GM18861 (cell line): Measurements from ENCODE around the gene HOXC11.

ENCODE experiments used
- ATAC-seq: cut with Tn5 transposase; IDR thresholded peaks from one replicate; pipeline ENCODE4 v1.9.1; 2021; ENCODE audit not compliant: unreplicated experiment

Gene HOXC11

DNA sequence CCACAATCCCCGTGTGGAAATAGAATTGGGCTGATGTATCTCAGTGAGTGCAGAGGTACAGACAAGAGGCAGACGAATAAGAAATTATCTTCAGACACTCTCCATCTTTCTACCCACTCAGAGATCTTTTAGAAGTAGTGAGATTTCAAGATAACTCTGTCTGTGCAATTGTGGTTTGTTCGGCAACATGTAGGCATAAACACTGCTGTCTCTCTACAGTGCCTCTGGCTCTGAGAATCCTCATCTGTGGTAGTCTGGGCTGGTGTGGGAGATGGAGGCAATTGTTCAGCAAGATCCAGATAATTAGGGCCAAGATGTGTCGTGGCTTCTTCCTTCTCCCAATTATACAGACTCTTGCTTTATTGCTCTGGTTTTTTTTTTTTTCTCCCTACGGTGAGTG is 31.2 kb upstream of the HOXC11 start:
- no peak for ATAC-seq

DNA sequence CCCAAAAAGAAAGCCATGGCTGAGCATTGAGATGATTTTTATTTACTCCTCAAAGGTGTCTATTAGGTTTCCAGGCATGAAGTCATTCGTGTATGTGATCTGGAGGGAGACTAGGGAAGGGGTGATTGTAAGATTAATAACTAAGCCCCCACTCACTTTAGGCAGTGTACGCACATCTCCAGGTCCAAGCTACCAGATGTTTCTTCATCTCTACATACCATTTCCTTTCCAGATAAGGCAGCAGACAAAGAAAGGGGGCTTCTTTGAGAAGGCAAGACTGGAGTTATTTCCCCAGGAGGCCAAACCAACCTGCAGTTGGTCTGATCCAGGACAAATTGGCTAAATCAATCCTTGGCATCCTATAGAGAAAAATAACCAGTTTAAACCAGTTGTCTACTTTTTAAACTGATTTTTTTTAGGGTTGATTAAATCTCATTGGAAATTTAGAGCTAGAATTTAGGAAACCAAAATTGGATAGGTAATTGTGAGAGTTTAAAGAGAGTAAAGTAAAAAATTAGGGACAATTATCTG is 30.4 kb upstream of the HOXC11 start:
- no peak for ATAC-seq

DNA sequence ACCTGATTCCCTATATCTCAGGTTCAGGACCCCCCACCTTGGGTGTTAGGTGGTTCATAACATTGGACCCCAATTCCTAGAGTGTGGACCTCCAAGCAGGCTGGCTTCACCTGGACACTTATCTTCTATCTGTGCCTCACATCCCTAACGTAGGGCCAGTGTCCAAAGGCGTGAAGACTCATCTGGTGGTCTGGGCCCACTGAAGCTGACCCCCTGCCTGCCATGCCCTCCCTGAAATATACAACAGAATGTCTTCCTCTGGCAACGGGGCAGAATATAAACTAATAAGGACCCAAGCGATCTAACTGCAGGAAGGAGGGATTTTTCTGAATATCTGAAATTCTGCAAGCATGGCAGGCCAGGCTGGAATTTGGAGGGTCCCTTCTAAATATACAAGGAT is 28.7 kb upstream of the HOXC11 start:
- ATAC-seq: no peak

DNA sequence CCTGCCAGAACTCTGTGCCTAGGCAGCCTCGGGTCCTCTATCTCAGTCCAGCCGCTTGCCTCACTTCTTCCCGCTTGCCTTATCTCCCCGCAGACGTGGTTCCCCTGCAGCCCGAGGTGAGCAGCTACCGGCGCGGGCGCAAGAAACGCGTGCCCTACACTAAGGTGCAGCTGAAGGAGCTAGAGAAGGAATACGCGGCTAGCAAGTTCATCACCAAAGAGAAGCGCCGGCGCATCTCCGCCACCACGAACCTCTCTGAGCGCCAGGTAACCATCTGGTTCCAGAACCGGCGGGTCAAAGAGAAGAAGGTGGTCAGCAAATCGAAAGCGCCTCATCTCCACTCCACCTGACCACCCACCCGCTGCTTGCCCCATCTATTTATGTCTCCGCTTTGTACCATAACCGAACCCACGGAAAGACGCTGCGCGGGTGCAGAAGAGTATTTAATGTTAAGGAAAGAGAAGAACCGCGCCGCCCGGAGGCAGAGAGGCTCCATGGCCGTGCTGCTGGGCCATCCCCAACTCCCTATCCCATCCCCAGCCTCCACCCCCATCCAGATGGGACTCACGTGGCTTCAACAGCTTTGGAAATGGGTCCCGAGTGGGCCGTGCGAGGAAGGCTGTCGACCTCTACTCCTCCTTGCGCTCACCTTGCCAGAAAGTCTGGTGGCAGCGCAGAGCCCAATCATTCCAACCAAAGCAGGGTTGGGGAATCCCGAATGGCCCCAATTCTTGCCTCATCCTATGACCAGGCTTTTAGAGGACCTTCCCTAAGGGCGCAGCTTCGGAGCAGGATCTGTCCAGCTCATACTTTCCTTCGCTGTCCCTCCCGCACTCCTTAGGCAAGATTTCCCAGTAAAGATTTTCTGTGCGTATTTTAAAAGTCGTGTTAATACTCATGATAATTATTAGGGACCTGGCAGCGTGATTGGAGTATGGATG is 27.7 kb upstream of the HOXC11 start:
- no peak for ATAC-seq

DNA sequence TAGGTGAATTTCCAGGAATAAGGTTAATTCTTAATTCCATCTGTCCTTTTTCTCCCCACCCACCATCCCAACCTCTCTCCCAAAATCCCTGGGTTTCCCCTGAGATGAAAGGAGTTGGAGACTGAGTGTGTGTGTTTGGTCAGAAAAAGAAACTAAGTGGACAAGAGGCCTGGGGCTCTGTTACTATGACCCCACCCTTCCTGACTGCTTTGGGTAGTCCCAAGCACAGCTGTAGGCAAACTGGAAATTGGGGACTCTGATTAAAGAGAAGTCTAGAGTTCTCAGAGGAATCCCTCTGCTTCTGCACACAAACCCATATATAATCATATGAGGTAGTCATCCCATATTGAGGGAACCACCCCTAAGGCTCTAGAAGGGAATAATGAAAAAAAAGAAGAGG is 25.2 kb upstream of the HOXC11 start:
- ATAC-seq: no peak

DNA sequence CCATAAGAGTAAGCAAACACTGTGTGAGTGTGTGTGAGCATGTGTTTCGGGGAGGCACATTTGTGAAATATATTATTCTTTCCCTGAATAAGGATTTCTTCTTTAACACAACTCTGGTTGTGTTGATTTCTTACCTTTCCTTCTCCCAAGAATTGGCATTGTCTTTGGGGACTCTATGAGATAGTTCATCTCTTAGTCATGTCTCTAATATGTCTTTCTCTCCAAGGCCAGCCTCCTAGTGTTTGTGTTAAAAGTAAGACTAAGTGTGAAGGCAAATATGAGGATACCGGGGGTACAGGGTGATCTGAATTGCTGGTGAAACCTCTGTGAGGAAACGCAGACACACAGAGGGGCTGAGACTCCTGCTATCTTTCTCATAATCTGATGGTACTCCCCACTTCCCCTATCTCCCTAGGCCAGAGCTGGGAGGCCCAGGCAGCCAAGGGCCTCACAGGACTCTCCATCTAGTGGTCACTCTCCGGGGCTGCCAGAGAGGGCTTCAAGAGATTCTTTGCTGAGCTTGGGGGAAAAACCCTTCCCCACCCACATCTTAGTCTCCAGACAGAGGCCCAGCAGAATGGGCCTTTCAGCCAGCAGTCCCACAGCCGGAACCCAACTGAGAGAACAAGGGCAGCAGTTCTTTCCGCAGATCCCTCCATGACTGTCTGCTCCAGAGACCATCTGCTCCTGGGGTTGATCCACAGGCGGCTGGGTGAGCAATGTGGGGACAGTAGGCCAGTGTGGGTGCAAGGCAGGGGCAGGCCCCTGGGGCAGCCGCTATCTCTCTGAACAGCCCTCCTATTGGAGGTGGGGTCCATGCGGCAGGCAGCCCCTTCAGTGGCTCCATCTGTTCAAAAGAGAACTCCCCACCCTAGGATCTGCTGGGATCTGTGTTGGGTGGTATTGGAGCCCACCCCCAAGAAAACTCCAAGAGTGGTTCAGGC is 24.0 kb upstream of the HOXC11 start:
- ATAC-seq: no peak

DNA sequence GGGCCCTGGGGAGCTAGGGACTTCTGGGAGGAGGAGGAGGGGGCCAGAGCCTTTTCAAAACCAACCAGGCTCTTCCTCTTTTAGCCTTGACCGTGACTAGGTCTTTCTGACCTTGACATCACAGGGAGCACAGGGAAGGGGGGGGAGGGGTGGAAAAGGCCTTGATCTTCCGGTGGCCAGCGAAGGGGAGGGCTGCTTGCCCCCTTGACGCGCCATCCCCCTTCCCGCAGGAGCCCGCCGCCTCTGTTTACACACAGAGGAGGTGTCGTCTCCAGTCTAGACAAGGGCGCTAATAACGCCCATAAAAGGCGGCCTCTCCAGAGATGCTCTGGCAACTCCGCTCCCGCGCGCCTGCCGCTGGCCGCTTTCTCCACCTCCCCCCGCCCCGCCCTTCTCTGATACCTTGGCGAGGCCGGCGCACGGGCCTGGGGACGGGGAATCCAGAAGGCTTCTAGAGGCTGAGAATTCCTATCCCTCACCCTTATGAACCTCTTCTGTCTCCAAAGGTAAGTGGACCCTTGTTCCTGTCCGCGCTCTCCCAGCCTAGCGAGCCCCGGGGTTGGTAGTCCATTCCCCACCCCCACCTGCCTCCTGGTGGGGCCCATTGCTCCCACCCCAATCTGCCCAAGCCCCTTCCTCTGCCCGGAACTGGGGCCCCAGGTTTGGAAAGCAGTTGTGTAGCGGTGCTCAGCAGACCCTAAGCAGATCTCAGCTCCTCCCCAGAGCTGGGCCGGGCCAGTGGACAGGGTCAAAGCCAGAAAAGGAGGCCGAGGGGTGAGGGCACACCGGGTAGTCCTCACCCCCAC is 23.1 kb upstream of the HOXC11 start:
- no peak for ATAC-seq

DNA sequence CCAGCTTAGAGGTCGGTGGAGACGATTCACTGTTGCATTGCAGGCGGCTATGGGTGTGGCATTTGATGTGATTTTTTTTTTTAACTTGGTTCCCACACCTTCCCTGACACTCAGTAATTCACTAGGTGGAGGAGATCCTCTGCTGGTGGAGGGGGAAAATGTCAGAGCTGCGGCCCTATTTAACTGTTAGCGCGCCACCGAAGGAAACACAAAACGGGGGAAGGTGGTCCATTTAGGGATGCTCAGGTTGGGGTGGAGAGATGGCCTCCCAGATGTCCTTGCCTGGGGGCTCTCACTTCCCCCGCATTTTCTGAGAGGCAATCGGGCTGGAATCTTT is 22.5 kb upstream of the HOXC11 start:
- no peak for ATAC-seq

DNA sequence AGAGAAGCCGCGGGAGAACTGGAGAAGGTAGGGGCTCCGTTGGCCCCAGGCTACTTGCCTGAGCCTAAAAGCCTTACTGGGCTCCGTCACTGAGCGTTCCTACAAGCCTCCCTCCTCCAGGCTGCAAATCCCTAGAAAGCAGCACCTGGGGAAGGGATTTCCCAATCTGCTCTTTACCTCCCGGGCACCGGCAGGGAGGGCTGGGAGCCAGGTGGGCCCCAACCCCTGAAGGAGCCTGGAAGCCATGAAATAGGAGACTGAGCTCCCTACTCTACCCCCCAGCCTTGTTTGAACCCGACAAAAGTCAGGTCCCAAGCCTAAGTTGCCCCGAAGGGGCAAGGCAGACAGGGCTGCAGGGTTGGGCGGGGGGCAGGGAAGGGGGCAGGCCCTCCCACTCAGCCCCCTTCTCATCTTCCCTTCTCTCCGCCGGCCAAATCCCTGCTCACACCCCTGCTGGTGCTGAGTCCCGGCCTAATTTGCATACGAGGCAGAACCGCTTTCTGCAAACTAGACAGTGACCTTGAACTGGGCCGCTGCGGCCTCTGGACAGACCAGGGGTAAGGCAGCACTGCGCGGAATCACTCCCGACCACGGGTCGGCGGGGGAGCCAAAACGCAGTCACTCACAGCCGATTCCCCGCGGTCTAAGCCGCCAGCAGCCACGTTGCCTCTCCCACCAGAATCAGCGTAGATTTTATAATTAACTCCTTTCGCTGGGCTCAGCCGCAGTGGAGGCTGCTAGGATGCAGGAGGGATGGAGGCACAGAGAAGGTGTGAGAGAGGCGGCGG is 21.9 kb upstream of the HOXC11 start:
- no peak for ATAC-seq

DNA sequence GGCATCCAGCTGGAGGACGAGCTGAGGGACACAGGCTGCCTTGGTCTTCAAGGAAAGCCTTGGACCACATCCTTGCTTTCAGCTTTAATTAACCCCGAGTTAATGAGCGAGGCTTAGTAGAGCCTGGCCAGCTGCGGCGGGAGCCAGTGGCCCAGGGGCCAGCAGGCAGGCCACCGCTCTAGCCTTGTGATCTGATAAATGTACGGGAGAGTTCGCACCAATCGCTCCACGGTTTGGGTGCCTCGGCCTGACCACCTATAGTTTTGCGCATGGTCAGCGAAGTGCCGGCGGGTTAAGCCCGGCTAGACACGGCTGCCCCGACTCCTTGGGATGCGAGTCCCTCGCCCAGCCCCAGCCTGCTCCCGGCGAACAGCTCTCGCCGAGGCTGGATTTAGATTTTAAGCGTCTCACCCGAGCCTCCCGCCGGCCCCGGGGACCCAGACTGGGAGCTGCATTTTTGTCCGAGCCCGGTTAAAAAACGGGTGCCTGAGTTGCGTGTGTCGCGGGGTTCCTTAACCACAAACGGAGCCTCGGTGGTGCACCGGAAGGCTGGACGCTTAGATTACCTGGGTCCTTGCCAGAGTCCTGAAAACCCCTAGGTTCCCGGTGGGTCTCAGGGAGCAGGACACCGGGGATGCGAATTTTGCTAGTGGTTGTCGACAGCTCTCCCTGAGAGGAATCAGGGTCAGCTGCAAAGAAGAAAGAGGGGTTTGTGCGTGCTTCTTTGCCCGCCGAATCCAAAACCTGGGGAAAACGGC is 21.2 kb upstream of the HOXC11 start:
- ATAC-seq: no peak

DNA sequence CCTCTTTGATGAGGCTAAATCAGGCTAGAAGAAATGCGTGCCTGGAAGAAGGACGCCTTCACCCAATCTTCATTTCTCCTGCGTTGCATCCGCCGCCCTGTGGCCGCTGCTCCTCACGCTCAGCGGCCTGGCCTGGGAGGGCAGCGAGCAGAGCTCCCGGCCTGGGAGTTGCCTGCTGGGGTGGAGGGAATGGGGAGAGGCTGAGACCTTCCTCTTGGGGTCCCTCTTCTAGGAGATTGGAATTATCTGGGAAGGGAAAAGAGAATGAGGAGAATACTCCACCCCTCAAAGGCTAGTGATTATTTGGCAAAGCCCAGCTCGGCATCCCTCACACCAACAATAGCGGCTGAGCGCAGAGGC is 20.6 kb upstream of the HOXC11 start:
- ATAC-seq: no peak

DNA sequence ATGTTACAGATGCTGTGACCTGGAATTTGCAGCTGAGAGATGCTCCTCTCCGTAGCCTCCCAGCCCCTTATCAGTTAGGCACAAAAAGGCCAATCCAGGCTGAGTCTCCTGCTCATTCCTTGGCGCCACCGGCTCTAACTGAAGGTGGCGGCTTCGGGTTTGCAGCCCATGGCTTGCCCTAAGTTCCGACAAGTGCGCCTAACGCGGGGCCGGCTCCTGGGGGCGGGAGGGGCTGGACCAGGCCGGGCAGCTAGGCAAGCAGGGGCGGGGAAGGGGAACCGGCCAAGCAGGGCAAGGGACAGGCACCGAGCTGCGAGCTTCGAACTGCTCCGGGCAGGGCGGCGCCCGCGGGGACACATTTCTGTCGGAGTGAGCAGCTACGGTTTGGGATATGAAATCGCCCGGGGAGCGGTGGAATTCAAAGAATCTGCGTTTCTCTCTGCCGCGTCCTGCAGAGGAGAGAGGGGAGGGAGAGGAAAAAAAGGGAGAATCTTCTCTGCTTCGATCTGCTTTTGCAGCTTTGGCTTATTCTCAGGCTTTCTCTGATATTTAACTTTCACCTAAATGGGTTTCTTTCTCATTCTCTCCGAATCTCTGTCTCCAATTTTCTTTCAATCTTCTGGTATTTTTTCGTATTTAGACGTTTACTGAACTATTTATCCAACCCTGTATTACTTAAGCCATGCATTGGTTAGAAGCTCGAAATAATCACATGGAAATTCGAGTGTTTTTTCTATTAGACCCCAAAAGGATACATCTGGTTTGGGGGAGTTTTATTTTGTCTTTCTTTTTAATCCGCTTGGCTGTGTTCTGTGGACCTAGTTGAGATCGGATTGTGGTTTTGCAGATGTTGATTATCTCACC is 19.8 kb upstream of the HOXC11 start:
- ATAC-seq: no peak

DNA sequence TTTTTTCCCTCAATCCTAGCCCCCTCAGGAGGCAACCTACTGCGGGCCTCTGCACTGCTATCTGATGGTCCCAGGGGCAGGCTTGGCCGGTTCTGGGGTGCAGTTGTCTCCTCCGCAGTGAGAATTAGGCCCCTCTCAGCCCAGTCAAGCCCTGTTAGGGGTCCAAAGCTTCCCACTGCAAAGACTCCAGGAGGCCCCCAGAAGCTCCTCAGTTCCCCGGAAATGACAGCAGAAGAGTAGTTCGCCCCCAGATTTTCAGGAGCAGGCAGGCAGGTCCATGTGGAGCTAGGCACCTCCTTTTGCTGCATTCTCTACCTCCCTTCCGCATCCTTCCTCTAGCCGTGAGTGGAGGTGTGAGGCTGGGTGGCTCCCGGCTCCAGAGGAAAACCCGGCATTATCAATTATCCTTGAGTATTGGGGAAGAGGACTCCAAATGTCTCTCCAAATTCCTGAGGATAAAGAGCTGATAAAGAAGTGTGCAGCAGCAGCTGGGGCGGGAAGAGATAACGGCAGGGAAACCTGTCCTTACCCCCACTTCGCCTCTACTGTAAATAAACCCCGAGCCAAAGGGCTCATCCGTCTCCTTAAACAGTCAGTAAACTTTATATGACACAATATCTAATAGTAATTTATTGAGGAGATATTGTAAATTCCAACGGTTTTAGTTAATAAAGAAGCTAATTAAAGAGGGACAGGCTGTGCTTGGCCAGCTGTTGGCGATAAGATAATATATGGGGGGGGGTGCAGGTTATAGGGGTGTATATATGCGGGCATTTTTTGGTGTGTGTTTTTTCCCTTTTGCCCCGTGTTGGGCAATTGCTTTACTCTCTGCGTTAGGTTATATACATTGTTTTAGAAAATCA is 18.9 kb upstream of the HOXC11 start:
- no peak for ATAC-seq

DNA sequence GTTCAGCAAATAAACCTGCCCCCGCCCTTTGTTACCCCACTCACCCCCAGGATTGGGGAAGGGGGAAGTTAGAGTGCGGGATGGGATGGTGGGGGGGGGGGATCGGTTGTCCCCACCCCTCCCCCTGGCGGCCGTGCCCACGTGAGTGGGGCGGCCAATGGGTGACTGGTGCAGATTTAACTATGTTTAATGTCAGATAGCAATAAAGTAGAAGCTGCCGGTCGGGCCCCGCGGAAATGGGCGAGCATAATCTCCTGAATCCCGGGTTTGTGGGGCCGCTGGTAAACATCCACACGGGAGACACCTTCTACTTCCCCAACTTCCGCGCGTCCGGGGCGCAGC is 18.3 kb upstream of the HOXC11 start, which contains the start of gene HOXC12:
HOXC12 (plus strand) TSS at position 210 of the 342 bp plus-strand sequence; CDS start at position 237, 27 bp downstream.
- ATAC-seq: no peak

DNA sequence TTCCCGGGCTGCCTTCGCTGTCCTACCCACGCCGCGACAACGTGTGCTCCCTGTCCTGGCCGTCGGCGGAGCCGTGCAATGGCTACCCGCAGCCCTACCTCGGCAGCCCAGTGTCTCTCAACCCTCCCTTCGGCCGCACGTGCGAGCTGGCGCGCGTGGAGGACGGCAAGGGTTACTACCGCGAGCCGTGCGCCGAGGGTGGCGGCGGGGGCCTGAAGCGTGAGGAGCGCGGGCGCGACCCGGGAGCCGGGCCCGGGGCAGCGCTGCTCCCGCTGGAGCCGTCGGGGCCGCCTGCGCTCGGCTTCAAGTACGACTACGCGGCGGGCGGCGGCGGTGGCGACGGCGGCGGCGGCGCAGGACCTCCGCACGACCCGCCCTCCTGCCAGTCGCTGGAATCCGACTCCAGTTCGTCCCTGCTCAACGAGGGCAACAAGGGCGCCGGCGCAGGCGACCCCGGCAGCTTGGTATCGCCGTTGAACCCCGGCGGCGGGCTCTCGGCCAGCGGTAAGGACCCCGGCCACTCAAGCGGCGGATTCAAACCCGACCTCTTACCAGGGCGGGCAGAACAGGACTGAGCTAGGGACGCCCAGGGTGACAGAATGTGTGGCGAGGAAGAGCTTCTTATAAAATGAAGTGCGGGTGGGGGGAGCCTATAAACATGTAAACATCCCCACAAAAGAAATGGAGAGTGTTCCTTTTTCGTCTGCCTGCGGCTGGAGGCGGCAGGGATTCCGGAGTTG is 17.7 kb upstream of the HOXC11 start:
- no peak for ATAC-seq

DNA sequence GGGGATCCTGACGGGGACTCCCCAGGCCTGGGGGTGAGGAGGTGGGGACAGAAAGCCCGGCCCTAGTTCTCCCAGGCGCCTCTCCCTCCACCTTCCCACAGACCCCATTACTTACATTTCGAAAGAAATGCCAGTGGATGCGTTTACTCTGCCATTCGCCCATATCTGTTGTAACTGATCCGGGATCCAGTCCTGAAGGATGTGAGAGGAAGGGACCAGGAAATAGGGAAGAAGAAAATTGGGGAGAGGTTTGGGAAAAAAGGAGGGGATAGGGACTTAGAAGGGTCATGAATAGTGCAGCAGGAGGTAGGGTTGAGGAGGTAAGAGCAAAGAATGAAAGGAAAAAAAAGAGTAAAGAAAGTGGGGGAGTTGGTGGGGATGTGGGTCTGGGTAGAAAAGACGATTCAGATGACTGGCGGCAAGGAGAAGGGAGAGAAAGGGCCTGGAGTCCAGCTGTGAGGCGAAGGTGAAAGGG is 17.1 kb upstream of the HOXC11 start:
- no peak for ATAC-seq
